ENCODE measurements around the gene MYH7.

The MYH7 gene

GRCh38 chr14:23478109-23478759, 42.8 kb upstream of the MYH7 start:
- H3K36me3 ChIP-seq: peaks cover 49% of the 10 kb centered on the region
- H3K4me3 ChIP-seq (ENCODE audit: low read depth in 1 of 2, low read length in 1 of 2): no peak overlapping the region
- no peak overlapping the region for H3K27ac ChIP-seq
- H3K9me3 ChIP-seq: no peaks in the 10 kb centered on the region
- H3K4me1 ChIP-seq (ENCODE audit: control insufficient read depth in 1 of 2, insufficient read depth in 1 of 2, low read depth in 1 of 2, low read length in 1 of 2): no peaks in the 10 kb centered on the region
- TF ChIP-seq CTCF (IDR thresholded peaks at IDR 0.05): peak; percentile 57
- no peaks in the 10 kb centered on the region for H3K27me3 ChIP-seq

- H3K27ac ChIP-seq: no peak overlapping the region
- H3K36me3 ChIP-seq: peaks cover 41% of the 10 kb centered on the region
- no peaks in the 10 kb centered on the region for H3K9me3 ChIP-seq
- H3K4me1 ChIP-seq (ENCODE audit: control insufficient read depth in 1 of 2, insufficient read depth in 1 of 2, low read depth in 1 of 2, low read length in 1 of 2): peaks cover 9 to 16% of the 10 kb centered on the region in 2 experiments
- no peak overlapping the region for H3K4me3 ChIP-seq (ENCODE audit: low read depth in 1 of 2, low read length in 1 of 2)
- no peak for TF ChIP-seq CTCF (IDR thresholded peaks at IDR 0.05)
- no peaks in the 10 kb centered on the region for H3K27me3 ChIP-seq
Observed at GRCh38 chr14:23470947-23471346, 35.5 kb upstream of the MYH7 start.

GRCh38 chr14:23469906-23470403, 34.5 kb upstream of the MYH7 start:
- Histone ChIP-seq H3K9me3 (no peaks in the 10 kb centered on the region), H3K27me3 (no peaks in the 10 kb centered on the region), H3K4me1 (ENCODE audit: control insufficient read depth in 1 of 2, insufficient read depth in 1 of 2, low read depth in 1 of 2, low read length in 1 of 2) (peaks cover 9 to 16% of the 10 kb centered on the region in 2 experiments), H3K4me3 (ENCODE audit: low read depth in 1 of 2, low read length in 1 of 2) (peak overlapping the region; percentile 79 to 82), H3K27ac (peak overlapping the region; percentile 81), H3K36me3 (peaks cover 31% of the 10 kb centered on the region)
- TF ChIP-seq CTCF (IDR thresholded peaks at IDR 0.05): no peak

- peaks cover 24% of the 10 kb centered on the region for H3K36me3 ChIP-seq
- peaks cover 9 to 16% of the 10 kb centered on the region in 2 experiments for H3K4me1 ChIP-seq (ENCODE audit: control insufficient read depth in 1 of 2, insufficient read depth in 1 of 2, low read depth in 1 of 2, low read length in 1 of 2)
- peak within 1 kb of the TSS; percentile 81 for H3K27ac ChIP-seq
- peak within 1 kb of the TSS; percentile 79 to 82 for H3K4me3 ChIP-seq (ENCODE audit: low read depth in 1 of 2, low read length in 1 of 2)
- no peaks in the 10 kb centered on the region for H3K9me3 ChIP-seq
- H3K27me3 ChIP-seq: no peaks in the 10 kb centered on the region
- peak; percentile 94 for TF ChIP-seq CTCF (IDR thresholded peaks at IDR 0.05)
Observed at GRCh38 chr14:23469127-23469905, 33.9 kb upstream of the MYH7 start, which contains the start of gene NGDN. Gene NGDN (plus strand): TSS chr14:23469703. CDS start chr14:23469716, 13 bp downstream.

GRCh38 chr14:23468704-23469126, 33.3 kb upstream of the MYH7 start:
- H3K4me1 ChIP-seq (ENCODE audit: control insufficient read depth in 1 of 2, insufficient read depth in 1 of 2, low read depth in 1 of 2, low read length in 1 of 2): peaks cover 9 to 16% of the 10 kb centered on the region in 2 experiments
- TF ChIP-seq CTCF (IDR thresholded peaks at IDR 0.05): no peak
- H3K27ac ChIP-seq: peak overlapping the region; percentile 81
- no peaks in the 10 kb centered on the region for H3K9me3 ChIP-seq
- peaks cover 21% of the 10 kb centered on the region for H3K36me3 ChIP-seq
- no peaks in the 10 kb centered on the region for H3K27me3 ChIP-seq
- peak overlapping the region; percentile 79 to 82 for H3K4me3 ChIP-seq (ENCODE audit: low read depth in 1 of 2, low read length in 1 of 2)

Data from neutrophil (primary cell).